HepG2 (cell line): Measurements from ENCODE around the gene CCDC30. TPM values are rescaled to one million over a fixed set of nuclear protein-coding genes. Genes with fewer than 3 reads are reported as not detected.

Experiments
- ATAC-seq: fragments of 200-7000 bp; cut with Tn5 transposase; 3 replicates; pipeline ENCODE4 v1.9.1; 2020; ENCODE audit warnings: mild to moderate bottlenecking, moderate library complexity
- BruUV-seq: library from RNA; stranded (reverse); fragments of 400-500 nt; replicated peaks from 2 replicates; lab custom pipeline; 2021; lab: Mats Ljungman, UMichigan
- CTCF ChIA-PET: fragments of 300-600 bp; formaldehyde crosslinking; extraction: SDS; loops from one replicate; lab custom pipeline; 2021; ENCODE audit warnings: low total read pairs, inconsistent platforms, low intra/inter-chr PET ratio; lab: Yijun Ruan, JAX
- POLR2A ChIA-PET: fragments of 350-600 bp; sonication (Branson Sonifier 250); formaldehyde crosslinking; loops from one replicate; lab custom pipeline; 2020; ENCODE audit warnings: antibody characterized with exemption, inconsistent platforms; lab: Yijun Ruan, JAX
- DNase-seq: peaks from one replicate; pipeline ENCODE4 v3.0.0-alpha.2; 2015; ENCODE audit warnings: low spot score
- FAIRE-seq: peaks from 3 replicates; lab custom pipeline; 2011; peaks lifted over from hg19 to GRCh38; lab: Jason Lieb, UNC
- H2AFZ ChIP-seq: one replicate; pipeline ENCODE4 v1.6.1; 2011; ENCODE audit warnings: low read length, inconsistent platforms
- H3K27ac ChIP-seq: fragments of 300-600 bp; 3 replicates; pipeline ENCODE4 v1.8.0; 2011; ENCODE audit warnings: mixed run types, mild to moderate bottlenecking, mixed read lengths, low read length, inconsistent platforms; ENCODE audit not compliant: insufficient read depth; ENCODE audit errors: extremely low read length
- H3K27me3 ChIP-seq, 2 experiments: fragments of 200-600 bp in 1 of 2; 2 replicates in 1 of 2; 3 replicates in 1 of 2; pipeline versions ENCODE4 v1.6.0 to v1.8.0; 2011; ENCODE audit warnings: low read length in 2 of 2, mild to moderate bottlenecking in 2 of 2, moderate library complexity in 2 of 2, inconsistent platforms in 1 of 2; ENCODE audit not compliant: insufficient read depth in 2 of 2, control insufficient read depth in 1 of 2
- H3K36me3 ChIP-seq, 2 experiments: fragments of 200-600 bp in 1 of 2; replicated peaks in 1 of 2; 2 replicates in 1 of 2; 3 replicates in 1 of 2; pipeline versions ENCODE4 v1.5.1 to v1.8.0; 2011; ENCODE audit warnings: low read length in 2 of 2, inconsistent platforms in 1 of 2; ENCODE audit not compliant: insufficient read depth in 2 of 2, control insufficient read depth in 1 of 2
- H3K4me1 ChIP-seq: 2 replicates; pipeline ENCODE4 v1.5.1; 2012; ENCODE audit warnings: low read length, inconsistent platforms; ENCODE audit not compliant: insufficient read depth
- H3K4me2 ChIP-seq: 2 replicates; pipeline ENCODE4 v1.6.0; 2011; ENCODE audit warnings: low read depth, low read length, inconsistent platforms
- H3K4me3 ChIP-seq, 3 experiments: fragments of 200-600 bp in 1 of 3; sonication (generic), shearing (Covaris generic) in 1 of 3; replicated peaks in 1 of 3; 2 replicates each; pipeline ENCODE4 v1.5.1; 2011 to 2016; ENCODE audit warnings: low read length in 3 of 3, inconsistent platforms in 2 of 3, low read depth in 2 of 3, mild to moderate bottlenecking in 2 of 3, control low read depth in 1 of 3, mixed read lengths in 1 of 3; ENCODE audit not compliant: insufficient read depth in 1 of 3
- H3K79me2 ChIP-seq: one replicate; pipeline ENCODE4 v1.6.1; 2011; ENCODE audit warnings: low read length, inconsistent platforms; ENCODE audit not compliant: insufficient read depth
- H3K9ac ChIP-seq: 2 replicates; pipeline ENCODE4 v1.6.0; 2011; ENCODE audit warnings: mild to moderate bottlenecking, low read depth, low read length, inconsistent platforms; ENCODE audit not compliant: insufficient read depth
- H3K9me3 ChIP-seq: 2 replicates; pipeline ENCODE4 v1.5.1; 2012; ENCODE audit warnings: mild to moderate bottlenecking, low read length
- H4K20me1 ChIP-seq: 2 replicates; pipeline ENCODE4 v1.6.0; 2011; ENCODE audit warnings: inconsistent platforms, mild to moderate bottlenecking, low read length, moderate library complexity; ENCODE audit not compliant: insufficient read depth
- ATF1 ChIP-seq: IDR thresholded peaks from 2 replicates; pipeline ENCODE4 v1.6.1; 2016; ENCODE audit warnings: mild to moderate bottlenecking, control low read depth
- MEF2D ChIP-seq: sonication (generic); formaldehyde crosslinking; IDR thresholded peaks from 2 replicates; pipeline ENCODE4 v1.5.1; 2020; ENCODE audit warnings: mild to moderate bottlenecking, missing genetic modification reagents
- RBFOX2 ChIP-seq: fragments of 200-400 bp; formaldehyde crosslinking; IDR thresholded peaks from 2 replicates; pipeline ENCODE4 v1.6.1; 2017; ENCODE audit warnings: low read depth, mild to moderate bottlenecking, low read length
- SIX4 ChIP-seq: sonication (generic); formaldehyde crosslinking; IDR thresholded peaks from 2 replicates; pipeline ENCODE4 v1.4.0; 2020; ENCODE audit warnings: missing genetic modification reagents
- SPEN ChIP-seq: sonication (generic); formaldehyde crosslinking; IDR thresholded peaks from 2 replicates; pipeline ENCODE4 v1.5.1; 2020; ENCODE audit warnings: low read depth, mild to moderate bottlenecking, missing genetic modification reagents
- ZNF10 ChIP-seq: sonication (generic); formaldehyde crosslinking; IDR thresholded peaks from 2 replicates; pipeline ENCODE4 v1.4.0; 2020; ENCODE audit warnings: mild to moderate bottlenecking, low read depth, missing genetic modification reagents, borderline replicate concordance
- ZNF547 ChIP-seq: sonication (generic); formaldehyde crosslinking; IDR thresholded peaks from 2 replicates; pipeline ENCODE4 v1.5.1; 2020; ENCODE audit warnings: mild to moderate bottlenecking, missing genetic modification reagents
- WGBS: methylation state at CpG from one replicate; pipeline ENCODE4 v1.1.6; 2017; ENCODE audit warnings: low lambda C conversion rate; 5-methylcytosine and 5-hydroxymethylcytosine counted together
- in situ Hi-C: cut with HindIII; loops from 2 replicates; pipeline ENCODE4 v1.10.0; 2017; ENCODE audit warnings: low pct_unique_long_range_greater_than_20kb; ENCODE audit not compliant: extremely low pct_ligation_motif_present
- intact Hi-C: fragments of 100-400 bp; cut with micrococcal nuclease; formaldehyde crosslinking; loops from one replicate; pipeline ENCODE4 v1.10.0; 2022; ENCODE audit not compliant: unreplicated experiment
- polyA plus RNA-seq, 8 experiments: library from polyadenylated mRNA; depleted of rRNA in 3 of 8; stranded (reverse) in 7 of 8; unstranded in 1 of 8; fragments of >200 nt; fragmentation: Illumina TruSeq in 4 of 8; extraction: Trizol in 4 of 8; gene quantifications; 2 replicates each; pipeline versions ENCODE4 v1.2.1 to v1.2.3, GENCODE V29; 2011 to 2016; ENCODE audit warnings: low read depth in 4 of 8, missing spikeins in 1 of 8, mixed read lengths in 1 of 8; ENCODE audit not compliant: insufficient read depth in 1 of 8
- total RNA-seq, 5 experiments: library from RNA; depleted of rRNA; stranded (reverse); fragments of >200 nt; fragmentation: Illumina TruSeq; extraction: Trizol; gene quantifications; 2 replicates each; pipeline ENCODE4 v1.2.3, GENCODE V29; 2016; ENCODE audit warnings: low read depth in 1 of 5
- TF ChIP-seq, protein P1 (sequence below): sonication (generic); formaldehyde crosslinking; IDR thresholded peaks from 2 replicates; pipeline ENCODE4 v1.5.0; 2020; ENCODE audit warnings: missing genetic modification reagents
- TF ChIP-seq, protein P2 (sequence below): sonication (generic); formaldehyde crosslinking; IDR thresholded peaks from 2 replicates; pipeline ENCODE4 v1.4.0; 2020; ENCODE audit warnings: mild to moderate bottlenecking, low read depth, missing genetic modification reagents
- TF ChIP-seq, protein P3 (sequence below): IDR thresholded peaks from 2 replicates; pipeline ENCODE4 v1.6.1; 2016
- TF ChIP-seq, protein P4 (sequence below): IDR thresholded peaks from 2 replicates; pipeline ENCODE4 v1.6.1; 2012; ENCODE audit warnings: inconsistent platforms

The CCDC30 gene
- total and polyA plus RNA-seq, 2 of the 13 experiments (the other 11 are each of a cell fraction or from before 2014, with no cell fraction given): 0.25 to 0.77 TPM

DNA sequence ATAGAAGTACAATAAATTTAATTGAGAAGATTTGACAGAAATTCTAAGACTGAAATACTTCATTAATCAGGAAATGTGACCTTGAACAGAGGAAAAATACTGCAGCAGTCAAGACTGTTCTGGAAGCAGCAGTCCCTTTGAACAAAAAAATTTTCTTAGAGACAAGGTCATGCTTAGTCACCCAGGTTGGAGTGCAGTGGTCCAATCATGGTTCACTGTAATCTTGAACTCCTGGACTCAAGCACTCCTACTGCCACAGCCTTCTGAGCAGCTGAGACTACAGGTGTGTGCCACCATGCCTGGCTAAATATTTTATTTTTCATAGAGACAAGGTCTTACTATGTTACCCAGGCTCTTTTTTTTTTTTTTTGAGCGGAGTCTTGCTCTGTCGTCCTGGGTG lies 1.9 kb upstream of the CCDC30 start:
- no peak overlapping the region for H3K9ac ChIP-seq
- TF ChIP-seq MEF2D (no peak), RBFOX2 (peak; percentile 17; the same call in 1 of the 2 replicates)
- ChIA-PET POLR2A (no interaction called here), CTCF (no interaction called here)
- no peak overlapping the region for H3K4me3 ChIP-seq
- no peaks in the 10 kb centered on the region for H4K20me1 ChIP-seq
- no peak for FAIRE-seq
- DNase-seq: no peak
- H3K36me3 ChIP-seq: peaks cover 1 to 6% of the 10 kb centered on the region in 2 experiments; a peak in 3 of 5 replicates
- in situ Hi-C loops (no loop called here), intact Hi-C loops (loop anchor here (5.0 kb wide), 1 partner anchor 124 kb away; the partner anchor contains the start of gene FOXJ3)
- no peaks in the 10 kb centered on the region; a peak in 1 of 5 replicates for H3K27me3 ChIP-seq
- no TSS peak for BruUV-seq
- 96% methylated on average over 2 of the region's 2 CpGs for WGBS
- H3K79me2 ChIP-seq: peaks cover 12% of the 10 kb centered on the region
- no peak overlapping the region for H3K27ac ChIP-seq
- no peak for ATAC-seq
- H3K4me1 ChIP-seq: peaks cover 51% of the 10 kb centered on the region
- no peak overlapping the region for H2AFZ ChIP-seq
- H3K4me2 ChIP-seq: no peak overlapping the region
- no peaks in the 10 kb centered on the region for H3K9me3 ChIP-seq

DNA sequence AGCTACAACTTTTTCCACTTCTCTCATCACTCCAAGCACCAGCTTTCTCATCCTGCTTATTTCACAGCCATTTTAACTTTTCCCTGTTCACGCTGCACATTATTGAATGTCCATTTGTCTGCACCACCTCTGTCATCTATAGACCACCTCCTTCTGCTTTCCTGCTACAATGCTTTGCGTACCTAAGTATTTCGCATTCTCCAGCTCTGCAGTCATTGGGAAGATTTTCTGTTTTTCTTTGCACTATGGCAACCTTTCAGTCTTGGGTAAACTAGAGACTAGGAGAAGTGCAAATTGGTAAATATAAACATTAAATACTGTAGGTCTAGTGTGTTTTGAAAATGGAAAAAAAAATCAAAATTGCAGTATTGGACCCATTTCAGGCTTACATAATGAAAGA lies 835 bp downstream of the CCDC30 start:
- H3K4me2 ChIP-seq: peak overlapping the region; percentile 88
- no peak for TF ChIP-seq SPEN (CRISPR knock-in tag)
- no peak for TF ChIP-seq ZNF547 (CRISPR knock-in tag)
- TF ChIP-seq SIX4 (CRISPR knock-in tag): no peak
- TF ChIP-seq ZNF10: no peak
- TF ChIP-seq, protein P1, sequence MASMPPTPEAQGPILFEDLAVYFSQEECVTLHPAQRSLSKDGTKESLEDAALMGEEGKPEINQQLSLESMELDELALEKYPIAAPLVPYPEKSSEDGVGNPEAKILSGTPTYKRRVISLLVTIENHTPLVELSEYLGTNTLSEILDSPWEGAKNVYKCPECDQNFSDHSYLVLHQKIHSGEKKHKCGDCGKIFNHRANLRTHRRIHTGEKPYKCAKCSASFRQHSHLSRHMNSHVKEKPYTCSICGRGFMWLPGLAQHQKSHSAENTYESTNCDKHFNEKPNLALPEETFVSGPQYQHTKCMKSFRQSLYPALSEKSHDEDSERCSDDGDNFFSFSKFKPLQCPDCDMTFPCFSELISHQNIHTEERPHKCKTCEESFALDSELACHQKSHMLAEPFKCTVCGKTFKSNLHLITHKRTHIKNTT (CRISPR knock-in tag): no peak
- TF ChIP-seq, protein P2, sequence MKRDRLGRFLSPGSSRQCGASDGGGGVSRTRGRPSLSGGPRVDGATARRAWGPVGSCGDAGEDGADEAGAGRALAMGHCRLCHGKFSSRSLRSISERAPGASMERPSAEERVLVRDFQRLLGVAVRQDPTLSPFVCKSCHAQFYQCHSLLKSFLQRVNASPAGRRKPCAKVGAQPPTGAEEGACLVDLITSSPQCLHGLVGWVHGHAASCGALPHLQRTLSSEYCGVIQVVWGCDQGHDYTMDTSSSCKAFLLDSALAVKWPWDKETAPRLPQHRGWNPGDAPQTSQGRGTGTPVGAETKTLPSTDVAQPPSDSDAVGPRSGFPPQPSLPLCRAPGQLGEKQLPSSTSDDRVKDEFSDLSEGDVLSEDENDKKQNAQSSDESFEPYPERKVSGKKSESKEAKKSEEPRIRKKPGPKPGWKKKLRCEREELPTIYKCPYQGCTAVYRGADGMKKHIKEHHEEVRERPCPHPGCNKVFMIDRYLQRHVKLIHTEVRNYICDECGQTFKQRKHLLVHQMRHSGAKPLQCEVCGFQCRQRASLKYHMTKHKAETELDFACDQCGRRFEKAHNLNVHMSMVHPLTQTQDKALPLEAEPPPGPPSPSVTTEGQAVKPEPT (CRISPR knock-in tag): no peak
- TF ChIP-seq, protein P3, sequence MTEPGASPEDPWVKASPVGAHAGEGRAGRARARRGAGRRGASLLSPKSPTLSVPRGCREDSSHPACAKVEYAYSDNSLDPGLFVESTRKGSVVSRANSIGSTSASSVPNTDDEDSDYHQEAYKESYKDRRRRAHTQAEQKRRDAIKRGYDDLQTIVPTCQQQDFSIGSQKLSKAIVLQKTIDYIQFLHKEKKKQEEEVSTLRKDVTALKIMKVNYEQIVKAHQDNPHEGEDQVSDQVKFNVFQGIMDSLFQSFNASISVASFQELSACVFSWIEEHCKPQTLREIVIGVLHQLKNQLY (CRISPR knock-in tag): no peak
- TF ChIP-seq, protein P4, sequence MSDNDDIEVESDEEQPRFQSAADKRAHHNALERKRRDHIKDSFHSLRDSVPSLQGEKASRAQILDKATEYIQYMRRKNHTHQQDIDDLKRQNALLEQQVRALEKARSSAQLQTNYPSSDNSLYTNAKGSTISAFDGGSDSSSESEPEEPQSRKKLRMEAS: no peak
- TF ChIP-seq ATF1: no peak
- in situ Hi-C loops (no loop called here), intact Hi-C loops (loop anchor here (5.0 kb wide), 1 partner anchor 127 kb away; the partner anchor contains the start of gene FOXJ3)
- DNase-seq (no peak), FAIRE-seq (no peak), ATAC-seq (no peak)
- no TSS peak for BruUV-seq
- H3K27me3 ChIP-seq: no peaks in the 10 kb centered on the region
- H2AFZ ChIP-seq: no peak overlapping the region
- ChIA-PET POLR2A (no interaction called here), CTCF (no interaction called here)
- H3K36me3 ChIP-seq: peaks cover 0 to 6% of the 10 kb centered on the region in 2 experiments; a peak in 2 of 5 replicates
- WGBS: 27% methylated on average over 3 of the region's 3 CpGs
- H3K4me3 ChIP-seq: peak overlapping the region; percentile 65 to 85 (median 70); a peak in 5 of 6 replicates
- no peaks in the 10 kb centered on the region for H4K20me1 ChIP-seq
- H3K27ac ChIP-seq: no peak overlapping the region
- peaks cover 39% of the 10 kb centered on the region for H3K4me1 ChIP-seq
- no peaks in the 10 kb centered on the region for H3K79me2 ChIP-seq
- H3K9me3 ChIP-seq: no peaks in the 10 kb centered on the region
- H3K9ac ChIP-seq: peak overlapping the region; percentile 50; the same call in 1 of the 2 replicates
